DOHH2 (cell line): ENCODE data around the gene CARS2.

ENCODE experiments used
- H3F3A ChIP-seq: fragments of 200-600 bp; sonication (generic), shearing (Covaris generic); 2 replicates; pipeline ENCODE4 v1.6.0; 2016; ENCODE audit warnings: antibody characterized with exemption, mild to moderate bottlenecking; ENCODE audit not compliant: control insufficient read depth, insufficient read depth
- H3K27ac ChIP-seq: fragments of 200-600 bp; sonication (generic); 2 replicates; pipeline ENCODE4 v1.5.1; 2014; ENCODE audit warnings: low read depth, mild to moderate bottlenecking, low read length, moderate library complexity
- H3K27me3 ChIP-seq: fragments of 200-600 bp; sonication (generic); 2 replicates; pipeline ENCODE4 v1.6.1; 2014; ENCODE audit warnings: mild to moderate bottlenecking, low read length, mixed read lengths; ENCODE audit not compliant: control insufficient read depth
- H3K36me3 ChIP-seq: fragments of 200-600 bp; sonication (generic); 2 replicates; pipeline ENCODE4 v1.6.1; 2014; ENCODE audit warnings: mild to moderate bottlenecking, low read length, moderate library complexity, mixed read lengths; ENCODE audit not compliant: control insufficient read depth
- H3K4me1 ChIP-seq: fragments of 200-600 bp; sonication (generic); 2 replicates; pipeline ENCODE4 v1.6.1; 2014; ENCODE audit warnings: mild to moderate bottlenecking, low read length, mixed read lengths; ENCODE audit not compliant: control insufficient read depth
- H3K4me2 ChIP-seq: fragments of 200-600 bp; sonication (generic); 2 replicates; pipeline ENCODE4 v1.6.0; 2014; ENCODE audit warnings: mild to moderate bottlenecking, low read length, moderate library complexity
- H3K4me3 ChIP-seq: fragments of 200-600 bp; sonication (generic); 2 replicates; pipeline ENCODE4 v1.5.1; 2014; ENCODE audit warnings: mild to moderate bottlenecking, low read length, mixed read lengths
- H3K79me2 ChIP-seq: fragments of 200-600 bp; sonication (generic); 2 replicates; pipeline ENCODE4 v1.6.1; 2014; ENCODE audit warnings: mild to moderate bottlenecking, low read length, mixed read lengths; ENCODE audit not compliant: control insufficient read depth
- H3K9me2 ChIP-seq: fragments of 200-600 bp; sonication (generic); replicated peaks from 2 replicates; pipeline ENCODE4 v1.6.1; 2014; ENCODE audit warnings: mild to moderate bottlenecking, low read length, mixed read lengths; ENCODE audit not compliant: control insufficient read depth
- H3K9me3 ChIP-seq: fragments of 200-600 bp; sonication (generic); 2 replicates; pipeline ENCODE4 v1.6.1; 2014; ENCODE audit warnings: antibody characterized with exemption, low read length, mixed read lengths; ENCODE audit not compliant: control insufficient read depth, insufficient read depth
- H4K20me1 ChIP-seq: fragments of 200-600 bp; sonication (generic); 2 replicates; pipeline ENCODE4 v1.6.0; 2014; ENCODE audit warnings: low read depth, mild to moderate bottlenecking, antibody characterized with exemption, low read length, moderate library complexity; ENCODE audit not compliant: control insufficient read depth, insufficient read depth
- CTCF ChIP-seq: fragments of 200-600 bp; sonication (generic); IDR thresholded peaks from one replicate; pipeline ENCODE4 v1.5.1; 2014; ENCODE audit warnings: antibody characterized with exemption, mild to moderate bottlenecking, low read depth, low read length; ENCODE audit not compliant: poor library complexity, severe bottlenecking
- EZH2phosphoT487 ChIP-seq: fragments of 200-600 bp; sonication (generic); IDR thresholded peaks from 2 replicates; pipeline ENCODE4 v1.6.1; 2017; ENCODE audit warnings: borderline replicate concordance, mild to moderate bottlenecking, antibody characterized with exemption, low read length, moderate library complexity, mixed read lengths

Gene CARS2

GRCh38 chr13:110705826-110706569, at the start of gene CARS2:
TSS of gene CARS2 (minus strand) at chr13:110706116. CDS start at chr13:110706093, 23 bp downstream.
- H3K79me2 ChIP-seq = peaks cover 46% of the 10 kb centered on the region
- H3K4me1 ChIP-seq = peaks cover 50% of the 10 kb centered on the region
- peaks cover 11% of the 10 kb centered on the region for H3F3A ChIP-seq
- peak within 1 kb of the TSS; percentile 41 for H3K27ac ChIP-seq
- H3K4me2 ChIP-seq = peak within 1 kb of the TSS; percentile 98
- no peaks in the 10 kb centered on the region for H4K20me1 ChIP-seq
- peaks cover 39% of the 10 kb centered on the region for H3K36me3 ChIP-seq
- no peaks in the 10 kb centered on the region for H3K27me3 ChIP-seq
- H3K9me3 ChIP-seq = no peaks in the 10 kb centered on the region
- TF ChIP-seq CTCF = peak; percentile 11
- no peak for TF ChIP-seq EZH2phosphoT487
- H3K4me3 ChIP-seq = peak within 1 kb of the TSS; percentile 93
- H3K9me2 ChIP-seq = no peaks in the 10 kb centered on the region

- H3K9me3 ChIP-seq = peaks cover 8% of the 10 kb centered on the region; the same call in 1 of the 2 replicates
- H4K20me1 ChIP-seq = no peaks in the 10 kb centered on the region
- no peaks in the 10 kb centered on the region for H3K27me3 ChIP-seq
- no peaks in the 10 kb centered on the region for H3K36me3 ChIP-seq
- H3K4me3 ChIP-seq = no peak overlapping the region
- H3K9me2 ChIP-seq = no peaks in the 10 kb centered on the region
- H3K27ac ChIP-seq = no peak overlapping the region
- no peaks in the 10 kb centered on the region for H3K79me2 ChIP-seq
- no peaks in the 10 kb centered on the region for H3K4me1 ChIP-seq
- no peak overlapping the region for H3K4me2 ChIP-seq
- no peak for TF ChIP-seq EZH2phosphoT487
- no peak for TF ChIP-seq CTCF
- no peaks in the 10 kb centered on the region for H3F3A ChIP-seq
Observed at GRCh38 chr13:110748271-110748670, 42.4 kb upstream of the CARS2 start.

GRCh38 chr13:110746438-110746837, 40.5 kb upstream of the CARS2 start:
- no peak overlapping the region for H3K4me3 ChIP-seq
- no peaks in the 10 kb centered on the region for H3F3A ChIP-seq
- no peaks in the 10 kb centered on the region for H3K79me2 ChIP-seq
- H3K9me2 ChIP-seq = no peaks in the 10 kb centered on the region
- H3K9me3 ChIP-seq = peaks cover 14% of the 10 kb centered on the region; the same call in 1 of the 2 replicates
- H3K4me1 ChIP-seq = no peaks in the 10 kb centered on the region
- H4K20me1 ChIP-seq = no peaks in the 10 kb centered on the region
- H3K27me3 ChIP-seq = no peaks in the 10 kb centered on the region
- no peak for TF ChIP-seq EZH2phosphoT487
- no peak for TF ChIP-seq CTCF
- no peaks in the 10 kb centered on the region for H3K36me3 ChIP-seq
- H3K27ac ChIP-seq = no peak overlapping the region
- no peak overlapping the region for H3K4me2 ChIP-seq
